NCI-H2227 treated with DMSO at 0.1 percent for 48 hours (cell line): ENCODE data around the gene SLCO6A1.
"Not testable (repeated sequence)": the region's sequence is repeated elsewhere in the genome, so short reads cannot be mapped to it uniquely, and the experiment has no call there.

Source experiments
- DNase-seq: peaks from one replicate; lab custom pipeline; 2025; lab: John Stamatoyannopoulos, UW

Gene SLCO6A1, protein sequence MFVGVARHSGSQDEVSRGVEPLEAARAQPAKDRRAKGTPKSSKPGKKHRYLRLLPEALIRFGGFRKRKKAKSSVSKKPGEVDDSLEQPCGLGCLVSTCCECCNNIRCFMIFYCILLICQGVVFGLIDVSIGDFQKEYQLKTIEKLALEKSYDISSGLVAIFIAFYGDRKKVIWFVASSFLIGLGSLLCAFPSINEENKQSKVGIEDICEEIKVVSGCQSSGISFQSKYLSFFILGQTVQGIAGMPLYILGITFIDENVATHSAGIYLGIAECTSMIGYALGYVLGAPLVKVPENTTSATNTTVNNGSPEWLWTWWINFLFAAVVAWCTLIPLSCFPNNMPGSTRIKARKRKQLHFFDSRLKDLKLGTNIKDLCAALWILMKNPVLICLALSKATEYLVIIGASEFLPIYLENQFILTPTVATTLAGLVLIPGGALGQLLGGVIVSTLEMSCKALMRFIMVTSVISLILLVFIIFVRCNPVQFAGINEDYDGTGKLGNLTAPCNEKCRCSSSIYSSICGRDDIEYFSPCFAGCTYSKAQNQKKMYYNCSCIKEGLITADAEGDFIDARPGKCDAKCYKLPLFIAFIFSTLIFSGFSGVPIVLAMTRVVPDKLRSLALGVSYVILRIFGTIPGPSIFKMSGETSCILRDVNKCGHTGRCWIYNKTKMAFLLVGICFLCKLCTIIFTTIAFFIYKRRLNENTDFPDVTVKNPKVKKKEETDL

GRCh38 chr5:102498271-102499034, at the start of gene SLCO6A1:
Gene SLCO6A1 (minus strand): TSS chr5:102499001. CDS start chr5:102498844, 157 bp downstream.
- no peak for DNase-seq

DNA sequence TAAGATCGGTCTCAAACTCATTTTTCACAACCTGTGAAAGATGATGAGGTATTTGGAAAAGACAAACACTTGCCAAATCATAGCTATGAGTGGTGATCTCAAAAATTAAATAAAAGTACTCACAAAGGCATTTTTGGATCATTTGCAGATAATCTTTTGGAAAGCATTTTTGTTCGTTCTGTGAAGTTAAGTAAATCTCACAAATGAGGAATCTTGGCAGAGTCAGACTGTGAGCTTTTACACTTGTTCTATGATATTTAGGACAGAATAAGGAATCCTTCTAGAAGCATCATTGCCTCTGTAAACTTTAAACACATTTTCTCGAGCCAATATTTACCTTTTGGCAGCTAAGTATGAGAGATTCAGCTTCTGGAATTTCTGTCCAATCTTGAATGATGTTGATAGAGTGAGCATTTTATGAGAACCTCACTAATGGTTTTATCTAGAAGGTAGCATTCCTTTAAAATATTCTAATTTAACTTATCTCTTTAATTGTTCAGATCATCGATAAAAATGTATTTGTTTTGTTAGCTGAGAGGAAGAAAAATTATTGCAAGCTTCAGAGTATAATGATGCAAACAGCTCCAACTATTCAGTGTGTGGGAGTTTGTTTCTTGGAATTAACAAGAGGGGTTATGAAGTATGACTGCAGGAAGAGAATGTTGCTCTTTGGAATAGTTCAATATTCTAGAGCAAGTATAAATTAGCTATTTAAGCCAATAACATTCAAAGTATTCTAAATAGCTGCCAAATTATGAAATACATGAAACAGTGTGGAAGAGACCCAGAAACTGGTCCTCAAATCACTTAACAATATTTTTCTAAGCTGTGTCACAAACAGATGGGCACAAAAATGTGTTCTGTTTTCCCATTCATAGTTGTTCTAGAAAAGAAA, 48.6 kb upstream of the SLCO6A1 start:
- no peak for DNase-seq

DNA sequence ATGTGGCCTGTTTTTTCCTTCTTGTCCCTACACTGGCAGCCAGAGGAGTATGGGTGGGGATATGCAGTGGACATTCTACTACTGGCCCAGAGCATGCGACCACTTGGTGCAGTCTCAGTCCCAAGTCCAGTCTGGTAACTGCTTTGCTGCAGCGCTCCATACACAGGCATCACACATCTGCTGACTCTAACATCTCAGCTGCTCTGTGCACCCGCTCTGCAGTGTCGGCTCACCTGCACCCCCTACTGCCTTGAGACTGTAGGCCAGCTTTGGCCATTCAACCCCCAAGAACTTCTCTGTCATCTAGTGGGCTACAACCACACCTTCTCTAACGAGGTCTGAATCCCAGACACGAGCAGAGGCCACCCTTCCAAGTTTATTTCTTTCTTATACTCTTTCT, 46.4 kb upstream of the SLCO6A1 start:
- no peak for DNase-seq

DNA sequence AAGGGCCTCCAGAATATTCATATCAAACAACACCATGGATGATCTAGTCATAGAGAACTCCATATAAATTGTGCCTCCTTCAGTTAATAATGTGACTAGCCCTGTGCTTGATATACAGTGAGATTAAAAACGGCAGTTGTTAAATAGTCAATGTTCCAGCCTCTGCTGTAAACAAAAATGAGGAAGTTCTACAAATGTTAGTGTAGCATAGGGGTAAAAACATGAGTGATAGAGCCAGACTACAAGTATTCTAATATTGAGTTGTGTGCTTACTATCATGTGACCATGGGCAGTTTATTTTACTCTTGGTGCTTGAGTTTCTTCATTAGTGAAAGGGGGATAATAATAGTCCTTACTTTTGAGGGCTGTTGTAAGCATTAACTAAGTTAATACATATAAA, 43.3 kb upstream of the SLCO6A1 start:
- DNase-seq: no peak

DNA sequence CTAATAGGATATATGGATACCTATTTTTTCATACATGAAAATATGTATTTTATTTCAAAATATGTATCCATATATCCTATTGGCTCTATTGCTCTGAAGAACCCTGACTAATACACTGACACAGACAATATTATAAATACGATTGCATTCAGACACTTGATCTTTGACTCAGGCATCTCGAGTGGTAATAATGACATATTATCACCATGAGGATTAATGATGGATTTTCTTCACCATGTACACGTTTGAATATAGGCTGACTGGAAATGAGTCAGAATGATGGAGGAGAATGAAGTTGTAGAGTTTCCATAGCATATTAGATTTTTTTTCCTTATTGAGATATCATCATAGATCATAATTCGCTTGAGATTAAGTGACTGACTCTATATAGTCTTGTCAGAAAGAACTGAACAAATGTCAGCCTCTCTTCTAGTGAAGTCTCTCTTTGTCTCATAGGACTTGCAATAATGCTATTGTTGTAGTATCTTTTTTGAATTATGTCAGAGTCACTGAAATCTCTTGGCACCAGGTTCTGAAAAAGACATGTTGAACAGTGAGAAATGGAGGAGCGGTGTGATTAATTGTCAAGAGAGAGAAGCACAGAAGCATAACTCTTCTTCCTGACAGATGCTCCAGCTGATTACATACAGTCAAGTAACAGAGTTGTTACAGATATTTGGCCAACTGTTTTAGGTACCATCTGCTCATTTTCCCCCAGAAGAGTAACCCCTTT, 41.4 kb upstream of the SLCO6A1 start:
- no peak for DNase-seq

DNA sequence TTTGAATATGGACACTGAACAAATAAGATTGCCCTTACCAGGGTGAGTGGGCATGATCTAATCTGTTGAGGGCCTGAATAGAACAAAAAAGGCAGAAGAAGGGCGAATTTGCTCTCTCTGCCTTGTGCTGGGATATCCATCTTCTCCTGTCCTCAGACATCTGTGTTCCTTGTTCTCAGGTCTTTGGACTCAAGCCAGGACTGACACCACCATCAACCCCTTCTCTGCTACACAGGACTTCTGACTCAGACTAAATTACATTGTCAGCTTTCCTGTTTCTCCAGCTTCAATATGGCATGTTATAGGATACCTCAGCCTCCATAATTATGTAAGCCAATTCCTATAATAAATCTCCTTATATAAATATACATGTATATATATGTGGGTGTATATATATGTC, 40.8 kb upstream of the SLCO6A1 start:
- DNase-seq: no peak

DNA sequence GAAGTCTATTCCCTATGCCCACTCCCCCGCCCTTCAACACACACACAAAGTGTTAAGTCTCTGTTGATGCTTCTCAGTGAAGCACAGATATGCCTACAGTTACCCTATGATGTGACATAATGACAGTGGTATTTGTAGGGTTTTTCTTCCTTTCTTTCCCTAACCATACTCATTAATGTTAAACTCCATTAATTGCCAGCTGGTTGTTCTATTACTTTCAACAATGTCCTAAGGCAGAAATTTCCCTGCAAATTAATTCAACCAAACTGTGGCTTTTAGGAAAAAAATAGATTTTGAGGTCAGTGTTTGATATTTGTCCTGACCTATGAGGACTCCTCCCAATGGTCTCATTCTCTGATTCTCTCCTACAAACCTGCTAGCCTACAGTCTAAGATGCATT, 38.2 kb upstream of the SLCO6A1 start:
- DNase-seq: no peak

DNA sequence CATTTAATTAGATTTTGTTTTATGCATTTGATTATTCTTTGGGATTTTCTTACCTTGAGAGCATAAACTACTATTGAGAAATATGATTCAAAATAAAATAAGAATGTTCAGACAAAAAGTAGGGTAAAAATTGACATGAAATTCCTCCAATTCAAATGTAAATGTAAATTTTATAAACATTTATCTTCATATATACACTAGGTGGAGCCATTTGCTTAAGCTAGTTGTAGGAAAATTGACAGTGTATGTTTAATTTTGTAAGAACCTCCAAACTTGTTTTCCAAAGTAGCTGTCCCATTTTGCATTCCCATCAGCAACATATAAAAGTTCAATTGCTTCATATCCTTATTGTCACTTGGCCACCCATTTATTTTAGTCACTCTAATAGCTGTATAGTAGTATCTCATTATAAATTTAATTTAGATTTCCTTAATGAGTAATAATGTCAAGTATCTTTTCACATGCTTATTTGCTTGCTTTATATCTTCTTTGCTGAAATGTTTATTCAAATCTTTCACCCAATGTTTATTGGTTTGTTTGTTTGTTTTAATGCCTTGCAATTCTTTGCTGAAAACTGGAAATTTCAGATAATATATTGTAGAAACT, 37.6 kb upstream of the SLCO6A1 start:
- no peak for DNase-seq

DNA sequence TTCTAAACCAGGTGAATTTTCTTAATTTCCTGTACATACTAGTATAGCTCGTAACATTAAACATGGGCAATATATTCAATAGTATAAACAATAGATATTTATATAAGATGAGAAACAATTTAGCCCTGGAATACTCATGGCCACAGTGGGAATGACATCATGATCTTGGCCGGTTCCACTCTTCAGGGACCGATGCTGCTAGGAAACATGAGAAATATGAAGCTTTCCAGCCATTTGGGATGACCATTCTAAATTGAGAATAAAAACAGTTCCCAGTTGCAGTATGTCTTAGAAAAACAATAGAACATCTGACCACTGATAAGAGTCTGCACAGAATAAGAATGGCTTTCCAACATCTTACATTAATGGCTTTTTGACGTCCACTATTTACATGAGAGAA, 33.3 kb upstream of the SLCO6A1 start:
- no peak for DNase-seq

GRCh38 chr5:102531506-102531905, 32.7 kb upstream of the SLCO6A1 start:
- no peak for DNase-seq

- no peak for DNase-seq
Observed at GRCh38 chr5:102529447-102529846, 30.6 kb upstream of the SLCO6A1 start.

DNA sequence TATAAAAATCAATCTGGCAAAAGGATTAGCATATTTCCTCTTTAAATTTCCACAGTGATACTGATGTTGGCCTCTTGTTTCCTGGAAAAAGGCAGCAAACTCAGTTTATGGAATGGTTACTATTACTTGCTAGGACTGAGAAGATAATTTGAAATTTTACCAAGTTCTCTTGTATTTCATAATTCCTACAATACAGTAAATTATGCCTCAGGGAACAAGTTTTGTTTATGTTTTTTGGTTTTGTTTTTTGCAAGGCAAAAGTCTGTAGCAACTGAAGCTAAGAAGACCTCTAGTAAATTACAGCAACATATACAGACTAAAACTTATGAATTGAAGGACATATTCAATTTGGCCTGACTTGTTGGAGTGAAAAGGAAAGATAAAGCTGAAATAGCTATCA, 30.2 kb upstream of the SLCO6A1 start:
- no peak for DNase-seq

GRCh38 chr5:102528600-102528999, 29.8 kb upstream of the SLCO6A1 start:
- DNase-seq: no peak

DNA sequence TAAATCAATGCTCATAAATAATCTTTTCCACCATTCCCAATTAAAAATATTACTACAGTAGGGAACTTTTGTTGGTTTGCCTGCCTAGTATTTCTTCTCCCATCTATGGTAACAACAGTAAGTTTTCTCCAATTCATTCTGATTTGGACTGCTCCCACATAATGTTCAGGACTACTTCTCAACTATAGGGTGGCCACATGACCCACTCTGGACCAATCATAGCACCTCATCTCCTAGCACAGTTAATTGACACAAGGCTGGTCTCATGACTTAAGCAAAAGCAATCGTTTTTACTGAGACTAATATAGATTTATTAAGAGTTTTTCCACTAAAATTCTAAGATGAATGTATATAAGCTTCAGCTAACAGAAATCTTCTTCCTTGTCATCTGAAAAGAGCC, 28.7 kb upstream of the SLCO6A1 start:
- no peak for DNase-seq

- DNase-seq: no peak
Observed at GRCh38 chr5:102523541-102524175, 24.9 kb upstream of the SLCO6A1 start.

DNA sequence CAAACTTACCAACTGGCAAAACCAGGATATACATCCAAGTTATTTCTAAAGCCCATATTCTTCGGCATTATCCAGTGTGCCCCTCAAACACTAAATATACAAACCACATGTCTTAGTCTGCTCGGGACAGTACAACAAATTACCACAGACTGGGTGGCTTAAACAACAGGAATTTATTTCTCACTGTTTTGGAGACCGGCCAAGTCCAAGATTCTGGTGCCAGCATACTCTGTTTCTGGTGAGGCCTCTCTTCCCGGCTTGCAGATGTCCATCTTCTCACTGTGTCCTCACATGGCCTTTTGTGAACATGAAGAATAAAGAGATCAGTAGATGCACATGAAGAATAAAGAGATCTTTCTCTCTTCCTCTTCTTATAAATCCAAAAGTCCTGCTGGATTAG, 12.9 kb upstream of the SLCO6A1 start:
- no peak for DNase-seq

GRCh38 chr5:102491261-102491914, 7.4 kb downstream of the SLCO6A1 start:
- DNase-seq: not testable (repeated sequence)

GRCh38 chr5:102483736-102484135, 15.1 kb downstream of the SLCO6A1 start:
- DNase-seq: no peak

GRCh38 chr5:102481054-102481715, 17.6 kb downstream of the SLCO6A1 start:
- DNase-seq: no peak
